ENCODE measurements around the gene AMD1.

The AMD1 gene

DNA sequence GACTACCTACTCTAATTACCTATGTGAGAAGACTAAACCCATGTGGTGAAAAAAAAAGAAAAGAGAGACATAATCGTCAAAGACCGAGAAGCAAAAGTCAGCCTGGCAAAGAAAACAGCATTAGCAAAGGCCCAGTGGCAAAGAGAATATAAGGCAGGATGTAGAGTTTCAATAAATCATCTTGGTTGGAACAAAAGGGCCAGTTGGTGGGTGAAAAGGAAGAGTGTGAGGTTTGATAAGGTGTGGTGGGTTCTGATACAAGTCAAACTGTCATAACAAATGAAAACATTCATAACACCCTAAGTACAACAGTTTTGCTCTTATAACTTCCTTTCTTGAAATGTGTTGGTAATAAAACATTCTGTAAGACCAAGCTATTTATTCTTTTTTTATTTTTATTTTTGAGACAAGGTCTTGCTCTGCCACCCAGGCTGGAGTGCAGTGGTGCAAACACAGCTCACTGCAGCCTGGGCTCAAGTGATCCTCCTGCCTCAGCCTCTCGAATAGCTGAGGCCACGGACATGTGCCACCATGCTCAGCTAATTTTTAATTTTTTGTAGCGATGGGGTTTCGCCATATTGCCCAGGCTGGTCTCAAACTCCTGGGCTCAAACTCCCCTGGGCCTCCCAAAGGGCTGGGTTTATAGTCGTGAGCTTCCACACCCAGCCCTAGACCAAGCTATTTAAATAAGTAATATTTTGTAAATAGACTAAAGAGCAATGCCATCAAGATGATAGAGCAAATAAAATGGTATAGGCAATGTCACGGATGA lies 65.0 kb downstream of the AMD1 start:
- DNase-seq, result no peak

DNA sequence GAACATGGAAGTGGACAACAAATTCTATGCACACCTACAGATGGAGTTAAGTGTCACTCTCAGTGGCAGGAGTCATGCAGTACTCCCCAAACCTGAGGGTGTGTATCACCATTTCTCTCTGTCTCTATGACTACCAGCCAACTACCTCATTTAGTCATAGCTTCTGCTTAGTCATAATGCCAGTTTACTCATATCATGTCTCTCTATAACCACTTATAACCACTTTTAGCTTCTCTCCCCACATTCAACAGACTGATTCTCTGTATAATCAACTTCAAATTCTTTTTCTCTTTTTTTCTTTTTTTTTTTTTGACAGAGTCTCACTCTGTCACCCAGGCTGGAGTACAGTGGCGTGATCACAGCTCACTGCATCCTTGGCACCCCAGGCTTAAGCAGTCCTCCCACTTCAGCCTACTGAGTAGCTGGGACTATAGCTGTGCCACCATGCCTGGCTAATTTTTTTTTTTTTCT lies 70.1 kb downstream of the AMD1 start:
- DNase-seq, result peak; percentile 68 to 94

All from SW 1271 (cell line).